ENCODE measurements around the gene CEP70.
"Not testable (repeated sequence)": the region's sequence is repeated elsewhere in the genome, so short reads cannot be mapped to it uniquely, and the experiment has no call there.

The CEP70 gene

DNA sequence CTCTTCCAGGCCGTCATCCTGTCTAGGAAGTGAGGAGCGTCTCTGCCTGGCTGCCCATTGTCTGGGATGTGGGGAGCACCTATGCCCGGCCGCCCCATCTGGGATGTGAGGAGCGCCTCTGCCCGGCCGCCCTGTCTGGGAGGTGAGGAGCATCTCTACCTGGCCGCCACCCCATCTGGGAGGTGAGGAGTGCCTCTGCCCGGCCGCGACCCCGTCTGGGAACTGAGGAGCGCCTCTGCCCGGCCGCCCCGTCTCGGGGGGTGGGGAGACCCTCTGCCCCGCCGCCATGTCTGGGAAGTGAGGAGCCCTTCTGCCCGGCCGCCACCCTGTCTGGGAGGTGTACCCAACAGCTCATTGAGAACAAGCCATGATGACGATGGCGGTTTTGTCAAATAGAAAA is 72.6 kb downstream of the CEP70 start:
- DNase-seq (ENCODE audit: low read depth, low spot score); H3K27ac ChIP-seq: not testable (repeated sequence)

- H3K27ac ChIP-seq, result no peak overlapping the region
- no peak for DNase-seq (ENCODE audit: low read depth, low spot score)
Measured at GRCh38 chr3:138513090-138513843, 80.8 kb downstream of the CEP70 start.

GRCh38 chr3:138511945-138512344 is 82.1 kb downstream of the CEP70 start:
- H3K27ac ChIP-seq, result no peak overlapping the region
- DNase-seq (ENCODE audit: low read depth, low spot score), result no peak

GRCh38 chr3:138509586-138509985 is 84.5 kb downstream of the CEP70 start:
- no peak for DNase-seq (ENCODE audit: low read depth, low spot score)

GRCh38 chr3:138507524-138507923 is 86.5 kb downstream of the CEP70 start:
- H3K27ac ChIP-seq, result no peak overlapping the region
- no peak for DNase-seq (ENCODE audit: low read depth, low spot score)

More at GRCh38 chr3:138509586-138509985, 84.5 kb downstream of the CEP70 start:
- H3K27ac ChIP-seq, result no peak overlapping the region

GRCh38 chr3:138498991-138499390 is 95.1 kb downstream of the CEP70 start:
- DNase-seq (ENCODE audit: low read depth, low spot score), result no peak
- H3K27ac ChIP-seq, result no peak overlapping the region

- H3K27ac ChIP-seq, result no peak overlapping the region
Measured at GRCh38 chr3:138497851-138498250, 96.2 kb downstream of the CEP70 start.

DNA sequence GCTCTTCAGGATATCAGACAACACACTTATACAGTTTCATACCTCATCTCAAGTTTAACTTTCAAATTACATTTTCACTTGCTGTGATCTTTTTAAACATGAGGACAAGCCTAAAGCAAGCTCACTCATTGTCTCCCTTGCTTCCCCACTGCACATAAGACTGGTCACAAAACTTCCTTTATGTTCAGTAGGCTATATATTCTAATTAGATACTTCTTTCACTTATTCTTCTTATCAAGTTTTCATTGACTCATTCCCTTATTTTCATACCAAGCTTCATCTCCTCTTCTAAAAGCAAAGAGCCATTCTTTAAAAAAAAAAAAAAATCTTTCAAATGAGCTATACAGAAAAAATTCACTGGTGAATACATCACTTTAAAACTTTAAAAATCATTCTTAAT is 97.0 kb downstream of the CEP70 start:
- DNase-seq (ENCODE audit: low read depth, low spot score), result no peak

More at GRCh38 chr3:138497851-138498250, 96.2 kb downstream of the CEP70 start:
- DNase-seq (ENCODE audit: low read depth, low spot score), result no peak

DNA sequence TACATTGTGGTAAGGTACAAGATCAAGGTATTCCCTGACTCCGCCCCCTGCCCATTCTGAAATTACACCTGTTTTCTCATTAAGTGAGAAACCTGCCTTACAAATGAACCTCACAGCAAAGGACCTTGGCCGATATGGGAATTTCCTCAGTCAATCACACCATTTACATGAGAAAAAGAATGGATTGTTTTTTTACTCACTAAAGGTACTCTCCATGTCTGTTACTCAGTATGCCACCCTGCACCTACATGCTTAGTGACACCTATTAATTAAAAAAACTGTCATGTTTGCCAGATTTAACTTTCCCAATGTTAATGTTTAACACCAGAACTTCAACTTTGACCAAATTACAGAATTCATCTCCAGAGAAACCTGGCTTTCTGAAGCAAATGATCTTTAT is 97.6 kb downstream of the CEP70 start:
- no peak for DNase-seq (ENCODE audit: low read depth, low spot score)
- H3K27ac ChIP-seq, result no peak overlapping the region

More for the DNA sequence above, 97.0 kb downstream of the CEP70 start:
- no peak overlapping the region for H3K27ac ChIP-seq

DNA sequence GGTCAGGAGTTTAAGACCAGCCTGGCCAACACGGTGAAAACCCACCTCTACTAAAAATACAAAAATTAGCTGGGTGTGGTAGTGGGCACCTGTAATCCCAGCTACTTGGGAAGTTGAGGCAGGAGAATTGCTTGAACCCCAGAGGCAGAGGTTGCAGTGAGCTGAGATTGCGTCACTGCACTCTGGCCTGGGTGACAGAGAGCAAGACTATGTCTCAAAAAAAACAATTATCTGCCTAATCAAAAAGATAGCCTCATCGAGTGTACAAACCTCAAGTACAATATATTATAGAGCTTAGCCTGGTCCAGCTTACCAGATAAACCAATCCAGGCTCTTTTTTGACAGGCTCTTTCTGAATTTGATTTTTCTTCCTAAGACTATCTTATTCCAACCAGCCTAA is 98.4 kb downstream of the CEP70 start:
- peak overlapping the region; percentile 94 for H3K27ac ChIP-seq

GRCh38 chr3:138494607-138494929 is 99.5 kb downstream of the CEP70 start:
- DNase-seq (ENCODE audit: low read depth, low spot score), result no peak
- peak overlapping the region; percentile 94 for H3K27ac ChIP-seq

More for the DNA sequence above, 98.4 kb downstream of the CEP70 start:
- not testable (repeated sequence) for DNase-seq (ENCODE audit: low read depth, low spot score)

GRCh38 chr3:138493804-138494606 is 100.1 kb downstream of the CEP70 start:
- DNase-seq (ENCODE audit: low read depth, low spot score), result peak; percentile 36
- H3K27ac ChIP-seq, result peak overlapping the region; percentile 94

DNA sequence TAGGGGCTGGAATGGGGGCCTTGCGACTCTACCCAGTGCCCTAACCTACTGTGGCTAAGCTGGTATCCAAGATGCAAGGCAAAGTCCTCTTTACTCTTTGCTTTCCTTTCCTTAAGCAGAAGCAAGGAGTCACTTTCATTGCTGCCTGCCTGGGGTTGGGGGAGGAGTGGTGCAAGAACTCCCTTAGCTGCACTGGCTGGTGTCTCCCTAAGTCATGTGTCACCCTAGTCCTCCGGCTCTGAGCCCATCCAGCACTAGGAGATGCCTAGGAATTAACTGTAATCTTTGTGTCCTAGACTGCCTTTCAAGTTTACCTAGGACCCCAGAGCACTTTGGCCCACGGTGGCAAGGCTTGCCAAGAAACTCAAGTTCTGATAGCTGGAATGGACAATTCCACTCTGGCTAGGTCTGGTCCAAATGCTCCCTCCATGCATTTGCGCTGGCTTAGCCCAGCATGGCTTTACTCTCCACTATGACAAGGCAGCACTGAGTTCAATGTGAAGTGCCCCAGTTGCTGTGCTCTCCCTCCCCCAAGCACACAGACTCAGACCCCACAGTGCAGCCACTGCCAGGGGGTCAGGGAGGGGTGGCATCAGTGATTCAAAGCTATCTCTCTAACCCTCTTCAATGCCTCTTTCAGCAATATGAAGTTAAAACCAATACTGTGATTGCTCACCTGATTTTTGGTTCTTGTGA is 100.9 kb downstream of the CEP70 start:
- DNase-seq (ENCODE audit: low read depth, low spot score), result no peak
- peak overlapping the region; percentile 94 for H3K27ac ChIP-seq

GRCh38 chr3:138491971-138492370 is 102.1 kb downstream of the CEP70 start:
- H3K27ac ChIP-seq, result no peak overlapping the region
- no peak for DNase-seq (ENCODE audit: low read depth, low spot score)

DNA sequence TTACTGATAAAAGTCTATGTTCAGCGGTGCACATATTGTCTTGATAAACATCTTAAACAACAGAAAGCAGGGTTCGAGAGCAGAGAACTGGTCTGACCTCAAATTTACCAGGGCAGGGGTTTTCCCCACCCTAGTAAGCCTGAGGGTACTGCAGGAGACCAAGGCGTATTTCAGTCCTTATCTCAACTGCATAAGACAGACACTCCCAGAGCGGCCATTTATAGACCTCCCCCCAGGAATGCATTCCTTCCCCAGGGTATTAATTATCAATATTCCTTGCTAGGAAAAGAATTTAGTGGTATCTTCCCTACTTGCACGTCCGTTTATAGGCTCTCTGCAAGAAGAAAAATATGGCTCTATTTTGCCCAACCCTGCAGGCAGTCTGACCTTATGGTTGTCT is 107.5 kb downstream of the CEP70 start:
- DNase-seq (ENCODE audit: low read depth, low spot score); H3K27ac ChIP-seq: not testable (repeated sequence)

DNA sequence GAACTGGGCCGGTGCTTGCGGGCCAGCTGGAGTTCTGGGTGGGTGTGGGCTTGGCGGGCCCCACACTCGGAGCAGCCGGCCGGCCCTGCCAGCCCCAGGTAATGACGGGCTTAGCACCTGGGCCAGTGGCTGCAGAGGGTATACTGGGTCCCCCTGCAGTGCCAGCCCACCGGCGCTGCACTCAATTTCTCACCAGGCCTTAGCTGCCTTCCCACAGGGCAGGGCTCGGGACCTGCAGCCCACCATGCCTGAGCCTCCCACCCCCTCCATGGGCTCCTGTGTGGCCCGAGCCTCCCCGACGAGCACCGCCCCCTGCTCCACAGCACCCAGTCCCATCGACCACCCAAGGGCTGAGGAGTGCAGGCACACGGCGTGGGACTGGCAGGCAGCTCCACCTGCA is 109.4 kb downstream of the CEP70 start:
- H3K27ac ChIP-seq; DNase-seq (ENCODE audit: low read depth, low spot score): not testable (repeated sequence)

DNA sequence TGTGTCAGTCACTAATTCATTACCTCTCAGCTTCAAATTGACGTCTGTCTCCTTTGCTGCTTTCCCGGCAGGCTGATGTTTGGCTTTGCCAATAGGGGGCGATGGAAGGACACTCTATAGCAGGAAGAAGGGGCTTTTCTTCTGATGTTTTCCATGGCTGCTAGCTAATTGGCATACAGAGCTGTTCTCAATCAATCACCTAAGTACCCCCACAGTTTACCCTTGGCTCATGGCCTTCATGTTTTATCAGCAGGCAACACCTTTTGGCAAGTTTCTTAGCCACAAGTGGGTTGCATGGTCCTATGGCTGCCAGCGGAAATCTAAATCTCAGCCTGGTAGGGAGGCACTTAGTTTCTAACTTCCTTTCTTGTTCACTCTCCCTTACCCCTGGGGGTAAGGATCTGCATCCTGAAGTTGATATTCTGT is 114.6 kb downstream of the CEP70 start:
- DNase-seq (ENCODE audit: low read depth, low spot score), result no peak
- no peak overlapping the region for H3K27ac ChIP-seq

DNA sequence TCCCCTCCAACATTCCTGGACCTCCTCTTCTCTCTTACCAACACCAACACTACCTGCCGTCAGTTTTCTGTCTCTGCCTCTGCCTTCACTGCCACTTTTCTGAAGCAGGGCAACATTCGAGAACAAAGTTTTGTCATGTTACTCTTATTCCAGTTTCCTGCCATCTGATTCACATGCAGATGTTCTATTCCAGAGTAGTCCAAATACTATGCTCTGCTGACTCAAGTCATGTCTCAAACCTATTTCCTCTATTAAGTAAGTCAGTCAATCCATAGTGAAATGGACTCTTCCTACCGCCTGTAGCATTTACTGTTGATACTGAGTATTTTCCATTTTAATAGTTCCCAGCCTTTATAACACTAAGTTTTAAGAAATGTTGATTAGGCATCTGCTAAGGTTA is 116.3 kb downstream of the CEP70 start:
- no peak for DNase-seq (ENCODE audit: low read depth, low spot score)
- no peak overlapping the region for H3K27ac ChIP-seq

DNA sequence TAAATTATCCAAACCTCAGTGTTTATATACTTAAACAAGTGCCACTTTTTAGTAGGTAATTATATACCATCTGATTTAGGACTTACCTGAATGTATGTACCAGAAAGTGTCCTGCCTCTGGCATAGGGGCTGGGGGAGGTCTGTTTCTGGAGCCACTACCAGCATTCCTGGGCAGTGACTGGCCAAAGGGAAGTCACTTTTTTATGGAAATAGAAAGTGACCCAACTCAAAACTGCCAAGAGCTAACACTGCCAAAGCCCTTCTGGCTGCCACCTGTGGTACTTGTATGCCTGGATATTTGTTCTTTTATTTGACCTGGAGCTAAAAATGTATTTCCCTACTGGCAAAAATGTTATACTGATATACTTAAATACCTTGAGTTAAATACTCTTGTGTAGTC is 116.9 kb downstream of the CEP70 start:
- DNase-seq (ENCODE audit: low read depth, low spot score), result no peak
- H3K27ac ChIP-seq, result no peak overlapping the region

DNA sequence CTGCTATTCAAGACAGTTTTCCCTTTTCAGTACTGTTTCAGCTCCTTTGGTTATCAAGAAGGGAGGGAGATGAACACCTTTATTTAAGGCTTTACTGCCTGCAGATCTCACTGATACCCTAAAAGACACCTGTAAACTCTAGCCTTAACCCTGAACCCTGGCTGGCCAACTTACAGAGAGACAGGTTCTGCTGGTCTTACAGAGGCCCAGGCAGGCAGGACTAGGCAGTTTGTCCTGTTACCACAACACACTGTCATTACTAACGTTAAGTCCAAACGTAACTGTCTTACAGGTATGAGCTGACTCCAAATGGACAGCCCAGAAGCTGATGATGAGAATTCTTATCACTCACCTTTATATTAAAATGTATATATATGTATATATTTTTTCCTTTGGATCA is 117.5 kb downstream of the CEP70 start:
- H3K27ac ChIP-seq, result no peak overlapping the region
- DNase-seq (ENCODE audit: low read depth, low spot score), result no peak

DNA sequence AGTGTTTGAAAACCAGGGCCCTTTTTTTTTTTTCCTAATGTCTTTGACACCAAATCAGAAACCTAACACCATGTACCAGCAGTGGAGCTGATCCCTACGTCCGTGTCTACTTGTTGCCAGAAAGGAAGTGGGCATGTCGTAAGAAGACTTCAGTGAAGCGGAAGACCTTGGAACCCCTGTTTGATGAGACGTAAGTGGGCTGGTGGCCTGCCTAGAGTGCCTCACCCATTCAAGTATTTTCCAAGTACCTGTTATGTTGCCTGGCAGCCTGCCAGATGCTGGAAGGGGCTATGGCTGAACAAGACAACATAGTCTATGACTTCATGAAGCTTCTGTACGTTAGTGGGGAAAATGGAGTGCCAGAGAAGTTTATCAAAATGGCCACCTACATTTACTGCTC is 119.9 kb downstream of the CEP70 start:
- DNase-seq (ENCODE audit: low read depth, low spot score), result no peak
- no peak overlapping the region for H3K27ac ChIP-seq
